GM19035 (cell line): ENCODE data around the gene FANCI.

Experiments used
- ATAC-seq: cut with Tn5 transposase; IDR thresholded peaks from one replicate; pipeline ENCODE4 v1.9.1; 2021; ENCODE audit not compliant: unreplicated experiment

Gene FANCI

DNA sequence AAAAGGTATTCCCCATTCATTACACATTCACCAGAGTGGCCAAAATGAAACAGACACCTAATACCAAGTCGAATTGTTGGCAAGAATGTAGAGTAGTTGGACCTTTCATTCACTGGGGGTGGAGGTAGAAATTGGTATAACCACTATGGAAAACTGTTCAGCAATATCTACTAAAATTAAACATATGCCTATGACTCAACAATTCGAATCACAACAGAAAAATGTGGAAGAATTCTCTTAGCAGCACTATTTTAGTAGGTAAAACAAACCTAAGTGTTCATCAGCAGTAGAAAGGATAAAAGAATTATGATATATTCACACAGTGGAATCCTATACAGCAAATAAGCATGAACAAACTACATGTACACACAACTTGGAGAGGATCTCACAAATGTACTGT lies 60.2 kb downstream of the FANCI start:
- ATAC-seq: no peak

DNA sequence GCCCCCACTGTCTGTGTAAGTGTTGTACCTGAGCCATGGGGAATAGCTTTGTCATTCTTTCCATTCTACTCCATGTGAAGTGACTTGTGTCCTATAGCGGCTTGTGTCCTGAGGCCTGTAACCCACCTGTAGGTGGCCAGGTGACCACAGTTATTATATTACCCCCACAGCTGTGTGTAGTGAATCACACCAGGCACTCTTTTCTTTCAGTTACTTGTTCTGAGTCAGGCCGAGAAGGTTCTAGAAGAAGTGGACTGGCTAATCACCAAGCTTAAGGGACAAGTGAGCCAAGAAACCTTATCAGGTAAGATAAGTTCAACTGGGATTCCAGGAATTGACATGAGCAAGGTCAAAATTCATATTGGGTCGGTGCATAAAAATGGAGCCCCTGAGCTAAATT lies 61.6 kb downstream of the FANCI start:
- ATAC-seq: no peak

DNA sequence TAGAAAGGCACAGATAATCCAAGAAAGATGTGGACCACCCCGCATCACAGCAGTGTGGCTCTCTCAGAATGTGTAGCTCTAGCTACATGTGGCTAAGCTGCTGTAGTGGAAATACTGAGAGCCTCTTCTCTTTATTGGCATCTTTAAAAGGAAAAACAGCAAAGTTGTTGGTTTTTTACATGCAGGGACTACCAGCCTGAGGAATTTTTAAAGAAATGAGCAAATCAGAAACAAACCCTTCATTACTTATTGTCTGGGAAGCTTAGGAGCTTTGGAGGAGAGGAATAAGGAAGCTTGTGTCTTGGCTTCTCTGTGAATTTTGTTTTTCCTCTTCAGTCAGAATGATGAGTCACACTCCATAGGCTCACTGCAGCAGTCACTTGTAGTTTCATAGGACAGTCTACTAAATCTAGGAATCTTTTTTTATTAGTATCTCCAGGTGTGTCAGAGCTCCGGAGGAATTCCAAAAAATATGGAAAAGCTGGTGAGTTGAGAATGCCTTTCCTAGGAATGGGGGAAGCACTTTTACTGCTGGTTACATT lies 63.3 kb downstream of the FANCI start:
- no peak for ATAC-seq

DNA sequence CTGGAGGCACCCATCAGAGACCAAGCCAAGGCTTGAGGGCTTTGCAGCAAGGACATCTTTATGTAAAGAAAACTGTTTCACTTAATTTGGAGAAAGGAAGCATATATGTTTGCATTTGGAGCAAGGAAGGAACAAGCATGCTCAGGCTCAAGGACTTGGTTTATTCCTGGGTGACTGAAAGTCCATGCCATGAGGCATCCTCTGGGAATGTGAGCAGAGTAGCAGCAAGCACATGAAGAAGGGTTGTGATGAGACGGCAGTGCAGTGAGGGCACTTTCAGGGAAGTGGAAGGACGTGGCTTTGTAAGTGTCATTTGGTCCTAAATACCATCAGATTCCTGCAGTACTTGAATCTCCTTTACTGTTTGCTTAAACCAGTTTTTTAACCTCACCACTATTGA lies 64.0 kb downstream of the FANCI start:
- no peak for ATAC-seq

DNA sequence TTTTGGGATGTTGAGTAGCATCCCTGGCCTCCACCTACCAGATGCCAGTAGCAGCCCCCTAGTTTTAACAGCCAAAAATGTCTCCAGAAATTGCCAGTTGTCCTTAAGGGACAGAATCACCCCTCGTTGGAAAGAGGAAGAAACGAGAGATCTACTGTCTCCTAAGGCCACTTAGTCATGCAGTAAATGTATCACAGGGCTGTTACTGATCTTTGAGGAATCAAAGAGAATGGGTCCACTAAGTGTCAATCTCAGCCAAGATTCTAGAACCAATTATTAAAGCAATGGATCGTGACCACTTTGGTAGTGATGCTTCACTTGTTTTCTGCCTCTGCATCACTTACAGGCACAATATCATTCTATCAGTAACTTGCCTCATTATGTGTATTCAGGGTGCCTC lies 64.5 kb downstream of the FANCI start:
- no peak for ATAC-seq

DNA sequence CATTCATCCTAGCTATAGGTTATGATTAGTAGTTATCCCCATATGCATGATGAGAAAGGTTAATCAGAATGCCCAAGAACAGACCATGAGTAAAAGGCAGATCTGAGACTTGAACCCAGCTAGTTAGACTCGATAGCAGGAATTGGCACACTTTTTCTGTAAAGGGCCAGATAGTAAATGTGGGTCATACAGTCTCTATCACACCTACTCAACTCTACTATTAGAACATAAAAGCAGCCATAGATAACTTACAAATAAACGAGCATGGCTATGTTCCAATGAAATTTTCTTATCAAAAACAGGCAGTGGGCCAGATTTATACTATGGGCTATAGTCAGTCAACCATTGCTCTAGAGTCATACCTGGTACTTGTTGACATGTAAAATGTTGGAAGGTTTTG lies 66.2 kb downstream of the FANCI start:
- ATAC-seq: no peak

DNA sequence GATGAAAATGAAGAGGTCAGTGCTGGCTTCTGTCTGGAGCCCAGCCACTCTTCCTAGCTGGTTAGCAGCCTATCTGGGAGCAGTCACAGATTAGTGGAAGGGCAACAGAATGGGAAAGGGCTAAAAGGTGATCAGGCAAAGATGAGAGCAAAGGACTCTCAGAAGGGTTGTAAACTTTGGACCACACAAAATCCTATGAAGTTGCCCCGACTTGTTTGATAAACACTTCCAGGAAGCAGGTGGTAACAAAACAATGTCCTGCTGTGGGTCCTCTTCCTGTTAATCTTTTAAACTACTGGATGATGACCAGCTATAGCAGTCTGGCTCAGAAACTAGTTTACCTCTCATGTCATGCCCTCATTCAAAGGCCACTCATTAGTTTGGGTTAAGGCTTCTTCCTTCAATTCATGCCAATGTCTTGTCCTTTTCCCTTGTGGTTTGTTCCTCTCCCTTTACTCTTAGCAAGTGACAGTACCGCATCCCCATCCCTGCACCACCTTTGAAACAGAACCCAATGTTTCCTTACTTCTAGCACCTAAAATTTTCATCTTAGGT lies 71.7 kb downstream of the FANCI start:
- ATAC-seq: no peak

DNA sequence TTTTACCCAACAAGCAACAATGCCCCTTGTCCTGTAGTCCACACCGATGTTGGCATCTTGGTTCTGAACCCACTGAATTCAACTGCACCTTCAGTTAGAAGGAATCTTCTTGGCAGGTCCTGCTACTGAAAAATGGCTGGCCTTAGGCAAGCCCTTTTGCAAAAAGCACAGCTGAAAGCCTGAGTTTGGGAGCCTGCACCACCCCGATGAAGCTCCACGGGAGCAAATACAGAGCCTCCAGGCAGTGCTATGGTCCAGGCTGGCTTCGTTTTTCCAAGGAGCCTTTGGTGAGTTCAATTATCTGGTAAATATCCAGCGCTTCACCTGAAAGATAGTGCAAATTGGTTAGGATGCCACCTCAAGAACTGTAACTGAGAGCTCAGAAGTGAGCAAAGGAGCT lies 72.7 kb downstream of the FANCI start:
- no peak for ATAC-seq

DNA sequence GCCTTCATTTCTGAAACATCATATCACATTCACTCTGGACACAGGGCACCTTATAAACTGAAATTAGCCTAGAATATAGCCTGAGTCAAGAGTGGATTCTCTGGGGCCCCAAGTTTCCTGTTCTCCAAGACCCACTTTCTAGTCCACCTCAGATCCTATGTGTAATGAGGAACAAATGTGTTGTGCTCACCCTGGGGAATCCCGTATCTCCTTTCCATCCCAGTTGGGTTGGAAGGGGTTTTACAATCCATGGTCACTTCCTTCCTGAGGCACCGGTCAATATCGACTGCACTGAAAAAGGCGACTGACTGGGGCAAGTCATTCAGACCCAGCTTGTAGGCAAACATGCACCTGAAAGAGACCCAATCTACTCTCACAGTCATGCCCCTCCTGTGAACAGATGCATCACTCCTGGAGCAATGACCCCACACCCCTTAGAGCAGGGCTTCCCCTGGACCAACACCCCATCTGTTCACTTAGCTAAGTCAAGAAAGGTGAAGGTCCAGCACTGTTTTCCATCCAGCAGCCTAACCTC lies 73.5 kb downstream of the FANCI start:
- ATAC-seq: no peak

DNA sequence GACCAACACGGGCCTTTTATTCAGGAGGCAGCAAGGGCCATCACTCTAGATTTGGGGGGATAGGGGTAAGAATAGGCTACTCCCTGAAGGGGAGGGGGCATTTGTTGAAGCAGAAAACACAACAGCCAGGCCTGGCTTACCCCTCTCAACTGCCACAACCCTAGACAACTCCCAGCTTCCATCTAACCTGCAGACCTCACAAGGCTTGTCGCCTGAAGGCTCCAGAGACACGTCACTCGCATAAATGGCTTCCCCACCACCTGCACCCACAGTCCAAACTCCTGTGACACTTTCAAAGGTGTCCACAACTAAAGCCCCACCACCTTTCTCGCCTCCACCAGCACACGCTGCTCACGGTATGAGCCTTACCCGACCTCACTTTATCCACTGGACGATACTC lies 75.9 kb downstream of the FANCI start:
- no peak for ATAC-seq

DNA sequence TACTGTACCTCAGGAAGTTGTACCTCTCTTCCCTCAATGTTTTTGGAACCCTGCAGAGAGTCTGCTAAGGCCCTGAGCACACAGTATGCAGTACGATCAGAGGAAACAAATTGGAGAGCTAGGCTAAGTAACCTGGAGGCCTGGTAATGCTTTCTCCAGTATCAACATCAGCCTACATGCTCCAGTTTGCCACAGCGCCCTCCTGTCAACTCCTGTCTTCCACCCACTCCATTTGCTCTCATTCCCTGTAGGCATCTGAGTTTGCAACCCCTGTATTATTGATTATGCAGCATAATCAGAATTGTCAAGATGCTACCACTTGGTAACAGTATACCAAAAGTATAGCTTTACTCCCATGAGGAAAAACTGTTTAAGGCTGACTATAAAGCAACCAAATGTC lies 76.4 kb downstream of the FANCI start:
- no peak for ATAC-seq

DNA sequence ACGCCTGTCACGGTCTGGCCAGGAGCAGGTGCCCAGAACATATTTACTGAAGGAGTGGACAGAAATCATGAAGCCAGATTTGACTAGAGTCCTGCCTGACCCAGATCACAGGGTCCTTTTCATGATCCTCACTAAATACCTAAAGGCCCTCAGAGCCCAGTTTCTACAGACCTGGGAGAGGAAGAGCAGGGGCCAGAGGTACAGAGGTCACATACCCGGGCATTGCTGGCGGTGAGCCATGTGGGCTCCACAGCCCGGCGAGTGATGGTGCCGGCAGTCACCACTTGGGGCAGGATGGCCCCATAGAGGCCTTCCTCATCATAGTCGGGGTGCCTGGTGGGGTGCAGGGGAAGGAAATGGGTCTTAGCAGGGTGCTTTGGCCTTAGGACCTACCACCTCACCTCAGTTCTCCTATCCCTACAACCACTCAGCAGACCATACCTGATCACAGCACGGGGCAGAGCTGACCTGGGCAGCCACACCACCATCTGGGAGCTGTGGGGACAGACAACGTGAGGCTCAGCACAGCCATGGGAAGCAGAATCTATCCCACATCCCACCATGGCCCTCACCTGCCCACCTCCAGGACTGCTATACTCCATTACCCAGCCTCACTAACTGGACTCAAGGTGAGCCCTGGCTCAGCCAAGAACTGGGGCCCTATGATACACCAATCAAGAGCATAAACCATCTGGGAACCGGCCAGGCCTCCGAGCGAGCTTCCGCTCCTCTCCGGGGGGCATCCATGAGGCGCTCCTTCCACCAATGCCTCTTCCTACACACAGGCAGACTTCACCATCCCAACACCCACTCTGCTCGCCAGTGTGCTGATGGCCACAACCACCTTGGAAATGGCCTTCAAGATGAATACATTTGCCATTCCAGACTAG lies 78.0 kb downstream of the FANCI start:
- ATAC-seq: no peak

DNA sequence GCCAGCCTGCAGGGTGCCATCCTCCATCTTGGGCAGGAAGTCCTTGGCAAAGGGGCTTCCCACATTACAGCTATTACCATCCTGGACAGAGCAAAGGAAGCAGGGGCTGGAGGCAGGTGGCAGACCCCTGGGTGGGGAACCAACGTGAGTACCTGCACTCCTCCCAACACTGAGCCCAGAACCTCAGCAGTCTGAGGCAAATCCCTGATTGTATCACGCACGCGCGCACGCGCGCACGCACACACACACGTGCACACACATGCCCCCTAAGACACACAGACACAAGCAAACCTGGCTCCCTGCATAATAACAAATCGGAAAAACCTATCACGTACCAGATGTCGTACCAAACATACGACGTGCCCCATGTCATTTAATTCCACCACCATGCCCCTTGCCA lies 79.0 kb downstream of the FANCI start:
- ATAC-seq: no peak

DNA sequence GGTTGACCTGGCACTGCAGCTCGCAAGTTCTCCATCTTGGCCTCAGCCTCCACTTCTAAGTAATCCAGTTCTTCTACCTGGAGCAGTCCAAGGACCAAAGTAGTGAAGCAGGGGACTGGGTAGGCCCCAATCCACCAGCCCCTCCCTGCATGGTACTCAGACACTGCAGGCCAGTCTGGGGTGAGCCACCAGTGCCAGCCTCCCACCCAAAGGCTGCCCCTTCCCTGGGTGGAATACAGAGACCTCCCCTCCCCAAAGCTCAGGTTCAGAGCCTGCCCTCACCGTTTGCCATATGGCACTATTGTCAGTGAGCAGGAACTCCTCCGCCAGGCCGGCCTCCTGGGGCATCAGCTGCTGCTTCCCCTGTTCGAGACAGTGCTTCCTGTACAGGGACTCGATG lies 80.0 kb downstream of the FANCI start:
- no peak for ATAC-seq

DNA sequence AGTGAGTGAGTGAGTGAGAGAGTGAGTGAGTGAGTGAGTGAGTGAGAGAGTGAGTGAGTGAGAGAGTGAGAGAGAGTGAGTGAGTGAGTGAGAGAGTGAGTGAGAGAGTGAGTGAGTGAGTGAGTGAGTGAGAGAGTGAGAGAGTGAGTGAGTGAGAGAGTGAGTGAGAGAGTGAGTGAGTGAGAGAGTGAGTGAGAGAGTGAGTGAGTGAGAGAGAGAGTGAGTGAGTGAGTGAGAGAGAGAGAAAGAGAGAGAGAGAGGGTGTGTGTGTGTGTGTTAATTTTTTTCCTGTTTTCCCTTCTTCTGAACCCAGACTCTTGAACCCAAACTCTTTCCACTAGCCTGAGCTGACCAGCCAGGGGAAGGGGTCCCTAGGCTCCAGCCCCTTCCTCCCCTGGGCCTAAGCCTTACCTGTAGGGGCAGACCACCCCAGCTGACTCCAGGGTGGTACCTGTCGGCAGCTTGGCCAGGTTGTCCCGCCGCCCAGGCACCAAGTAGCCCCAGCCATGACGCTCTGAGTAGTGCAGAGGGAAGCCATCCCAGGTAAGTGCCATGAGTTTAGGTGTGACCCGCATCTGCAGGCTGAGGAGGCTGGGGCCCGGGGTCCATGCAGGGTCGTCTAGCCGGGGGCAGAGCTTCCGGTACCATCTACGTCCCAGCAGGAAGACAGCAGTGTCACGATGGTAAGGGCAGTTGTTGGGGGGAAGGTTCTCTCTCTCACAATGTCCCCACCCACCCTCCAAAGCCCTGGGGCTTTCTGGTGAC lies 81.4 kb downstream of the FANCI start:
- ATAC-seq: no peak

DNA sequence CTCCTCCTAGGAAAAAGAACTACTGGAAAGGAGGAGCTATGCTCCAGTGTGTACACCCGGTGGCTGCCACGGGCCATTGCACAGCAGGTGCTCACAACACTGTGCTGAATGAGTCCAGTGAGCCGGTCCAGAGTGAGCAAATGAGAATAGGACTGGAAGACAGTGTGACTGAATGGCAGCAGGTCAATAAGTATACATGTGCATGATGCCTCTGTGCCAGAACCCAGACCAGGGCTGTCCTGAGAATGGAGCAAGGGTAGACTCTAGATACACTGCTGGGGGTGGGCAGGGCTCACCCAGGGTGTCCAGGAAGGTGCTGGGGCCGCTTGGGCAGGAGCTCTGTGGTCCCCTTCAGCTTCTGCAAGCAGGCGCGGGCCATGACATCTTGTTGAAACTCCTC lies 82.5 kb downstream of the FANCI start:
- no peak for ATAC-seq

DNA sequence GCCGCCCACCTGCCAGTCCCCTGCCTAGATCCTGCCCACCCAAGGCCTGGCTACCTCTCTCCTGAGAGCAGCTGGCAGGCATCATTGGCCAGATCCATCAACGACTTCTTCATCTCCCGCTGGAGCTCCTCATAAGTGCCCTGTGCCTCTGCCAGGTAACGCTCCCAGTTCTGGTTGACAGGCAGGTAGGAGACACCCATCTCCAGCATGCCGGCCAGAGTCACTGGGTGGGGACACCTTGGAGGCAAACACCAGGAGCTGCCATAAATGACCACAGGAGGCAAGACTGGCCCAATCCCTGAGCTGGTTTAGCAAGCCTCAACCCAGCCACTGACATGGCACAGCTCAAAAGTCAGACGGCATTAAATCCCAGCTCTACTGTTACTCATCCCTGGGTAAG lies 83.3 kb downstream of the FANCI start:
- no peak for ATAC-seq

DNA sequence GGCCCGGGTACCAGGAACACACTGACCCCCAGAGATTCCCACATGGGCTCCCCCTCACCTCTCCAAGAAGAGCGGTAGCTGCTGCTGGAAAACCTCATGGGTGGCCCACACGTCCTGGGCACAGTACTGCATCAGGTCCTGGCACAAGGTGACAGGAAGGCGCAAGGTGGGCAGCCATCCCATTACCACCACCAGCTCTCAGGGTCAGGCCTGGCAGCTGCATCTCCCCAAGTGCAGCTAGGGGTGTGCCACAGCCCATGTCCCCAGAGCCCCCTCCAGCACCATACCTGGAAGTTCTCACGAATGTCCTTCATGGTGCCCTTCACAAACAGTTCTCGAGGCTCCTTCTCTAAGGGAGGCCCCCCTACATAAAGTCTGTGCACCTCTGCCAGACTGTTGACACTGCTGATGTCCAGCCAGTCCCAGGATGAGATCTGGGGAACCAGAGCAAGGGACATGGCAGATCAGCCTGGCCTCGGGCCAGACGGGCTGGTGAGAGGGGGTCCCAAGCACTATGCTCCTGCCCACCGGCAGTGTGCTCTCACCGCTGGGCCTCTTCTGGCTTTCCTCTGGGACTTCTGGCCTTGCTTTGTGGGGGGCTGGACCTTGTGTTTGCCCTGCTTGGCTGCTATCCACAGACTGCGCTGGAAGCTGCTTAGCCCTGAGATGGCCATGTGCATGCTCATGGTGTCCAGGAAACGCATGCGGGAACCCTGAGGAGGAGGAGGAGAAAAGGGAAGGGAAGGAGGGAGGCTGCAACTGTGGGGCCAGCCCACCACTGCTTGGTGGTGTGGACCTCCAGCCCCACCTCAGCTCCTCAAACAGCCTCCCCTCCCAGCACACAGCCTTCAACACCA lies 84.8 kb downstream of the FANCI start:
- ATAC-seq: no peak

DNA sequence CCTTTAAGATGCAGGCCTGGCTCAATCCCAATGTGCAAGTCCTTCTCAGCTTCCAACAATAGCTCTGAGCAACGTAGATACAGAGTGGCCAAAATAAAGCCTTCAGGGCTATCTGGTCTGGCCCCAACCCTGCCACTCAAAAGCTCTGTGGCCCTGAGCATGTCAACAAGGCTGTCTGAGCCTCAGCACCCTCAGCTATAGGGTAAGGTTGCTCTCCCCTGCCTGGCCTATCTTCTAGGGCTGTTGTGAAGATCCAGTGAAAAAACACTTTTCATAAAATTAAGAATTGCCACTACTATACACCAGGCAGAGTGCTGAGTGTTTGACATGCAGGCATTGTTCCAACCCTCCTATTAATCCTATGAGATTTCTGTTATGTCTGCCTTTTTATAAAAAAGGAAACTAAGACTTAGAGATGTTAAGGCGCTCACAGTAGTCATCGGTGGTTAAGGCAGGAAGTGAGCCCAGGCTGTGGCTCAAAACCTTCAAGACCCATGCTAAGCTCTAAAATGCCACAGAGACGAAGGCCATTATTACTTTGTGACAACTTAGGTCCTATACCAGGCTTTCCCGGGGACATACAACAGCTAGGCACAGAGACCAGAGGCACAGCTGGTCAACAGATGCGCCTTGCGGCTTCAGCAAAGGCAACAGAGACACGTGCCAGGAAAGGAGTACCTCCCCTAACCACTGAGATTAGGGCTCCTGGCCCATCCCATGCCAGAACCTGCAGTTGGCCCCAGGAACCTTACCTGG lies 85.7 kb downstream of the FANCI start:
- no peak for ATAC-seq

DNA sequence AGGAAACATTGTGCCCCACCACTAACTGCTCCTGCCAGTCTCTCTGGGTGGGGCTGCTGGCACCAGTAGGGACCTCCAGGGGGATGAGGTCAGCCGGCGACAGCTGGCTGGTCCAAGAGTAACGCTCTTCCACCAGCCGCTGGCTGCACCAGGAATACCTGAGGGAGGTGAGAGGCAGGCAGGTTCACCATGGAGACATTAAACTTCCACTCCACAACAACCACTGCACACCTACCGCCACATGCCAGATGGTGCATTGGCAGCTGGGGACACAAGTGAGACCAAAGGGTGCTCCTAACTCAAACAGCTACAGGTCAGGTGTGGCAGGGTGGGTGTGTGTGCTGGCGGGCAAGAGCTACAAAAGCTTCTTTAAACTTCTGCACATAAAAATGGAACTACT lies 86.3 kb downstream of the FANCI start:
- no peak for ATAC-seq
